ENCODE results near the gene UBLCP1.
"Not testable (repeated sequence)": the region's sequence is repeated elsewhere in the genome, so short reads cannot be mapped to it uniquely, and the experiment has no call there.

Gene UBLCP1

DNA sequence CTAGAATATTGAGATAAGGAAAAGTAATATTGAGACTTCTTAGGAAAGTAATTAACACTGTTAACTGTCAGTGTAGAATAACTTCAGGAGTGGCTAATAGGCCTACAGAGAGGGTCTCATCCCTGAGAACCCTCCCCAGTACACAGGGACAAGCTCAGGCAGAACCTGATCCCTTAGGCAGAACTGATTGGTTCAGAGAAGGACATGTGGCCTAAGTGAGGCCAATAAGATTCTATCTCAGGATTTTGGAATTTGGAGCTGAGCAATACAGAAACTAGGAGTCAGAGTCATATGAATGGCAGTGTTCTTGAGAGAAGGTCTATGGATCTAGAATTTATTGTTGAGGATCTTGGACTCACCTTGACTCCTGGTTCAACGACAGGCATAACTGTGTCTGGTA lies 10.9 kb upstream of the UBLCP1 start:
- no peak for DNase-seq (ENCODE audit: low read depth)

GRCh38 chr5:159257007-159257406 lies 6.1 kb upstream of the UBLCP1 start:
- DNase-seq (ENCODE audit: low read depth) = no peak

DNA sequence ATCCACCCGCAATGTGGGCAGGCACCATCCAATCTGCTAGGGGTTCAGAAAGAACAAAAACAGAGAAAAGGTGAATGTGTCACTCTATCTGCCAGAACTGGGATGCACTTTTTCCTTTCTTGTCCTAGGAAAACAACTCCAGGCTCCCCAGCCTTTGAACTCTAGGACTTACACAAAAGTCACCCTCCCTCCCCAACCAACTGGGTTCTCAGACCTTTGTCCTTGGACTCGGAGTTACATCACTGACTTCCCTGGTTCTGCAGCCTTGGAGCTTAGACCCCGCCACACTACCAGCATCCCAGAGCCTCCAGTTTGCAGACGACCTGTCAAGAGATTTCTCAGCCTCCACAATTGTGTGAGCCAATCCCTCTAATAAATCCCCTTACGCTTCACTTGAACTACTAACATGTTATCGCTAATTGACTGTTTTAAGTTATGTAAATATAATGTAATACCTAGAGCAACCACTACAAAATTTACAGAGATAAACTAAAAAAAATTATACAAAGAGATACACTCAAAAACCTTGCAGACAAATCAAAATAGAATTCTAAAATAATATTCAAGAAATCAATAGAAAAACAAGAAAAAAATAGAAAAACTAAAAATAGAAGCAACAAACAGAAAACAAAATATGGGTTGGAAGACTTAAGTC lies 5.3 kb upstream of the UBLCP1 start:
- DNase-seq (ENCODE audit: low read depth) = no peak

- DNase-seq (ENCODE audit: low read depth) = no peak
These were observed 4.7 kb upstream of the UBLCP1 start for GRCh38 chr5:159258361-159258760.

- DNase-seq (ENCODE audit: low read depth) = not testable (repeated sequence)
These were observed 2.9 kb upstream of the UBLCP1 start for GRCh38 chr5:159260212-159260611.

DNA sequence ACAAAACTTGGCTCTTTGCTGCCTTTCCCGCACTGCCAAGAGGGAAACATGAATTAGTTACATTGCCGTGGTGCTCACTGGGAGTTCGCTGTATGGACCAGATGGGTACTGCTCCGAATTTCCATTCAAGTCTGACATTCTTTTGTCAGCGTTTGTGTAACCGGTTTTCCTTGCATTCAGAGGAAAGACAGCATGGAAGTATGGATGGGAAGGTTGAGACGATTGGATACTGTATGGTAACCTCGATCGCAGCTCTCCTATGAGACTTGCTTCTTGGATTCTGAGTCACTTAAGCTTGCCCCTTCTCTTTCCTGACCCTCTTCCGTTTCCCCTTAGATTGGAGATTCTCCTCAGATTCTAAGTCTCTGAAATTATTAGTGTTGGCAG lies 625 bp upstream of the UBLCP1 start:
- no peak for DNase-seq (ENCODE audit: low read depth)

GRCh38 chr5:159263569-159263905 lies 447 bp downstream of the UBLCP1 start:
- DNase-seq (ENCODE audit: low read depth) = no peak

GRCh38 chr5:159266764-159267163 lies 3.7 kb downstream of the UBLCP1 start:
- DNase-seq (ENCODE audit: low read depth) = not testable (repeated sequence)

DNA sequence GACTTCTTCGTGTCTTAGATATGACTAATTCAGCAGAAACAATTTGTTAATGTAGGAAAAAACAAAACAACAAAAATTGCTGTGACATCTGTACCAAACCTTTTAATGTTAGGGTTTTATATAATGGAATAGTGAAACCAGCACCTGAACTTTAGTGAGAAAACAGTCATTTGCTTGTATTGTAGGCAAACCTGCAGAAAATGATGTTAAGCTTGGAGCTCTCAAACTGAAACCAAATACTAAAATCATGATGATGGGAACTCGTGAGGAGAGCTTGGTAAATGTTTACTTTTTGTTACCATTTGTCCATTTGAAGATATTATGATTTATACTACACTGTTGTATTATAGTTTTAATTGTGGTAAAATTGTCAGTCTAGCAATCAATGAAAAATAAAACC lies 6.6 kb downstream of the UBLCP1 start:
- no peak for DNase-seq (ENCODE audit: low read depth)

GRCh38 chr5:159273923-159274322 lies 10.8 kb downstream of the UBLCP1 start:
- DNase-seq (ENCODE audit: low read depth) = no peak

DNA sequence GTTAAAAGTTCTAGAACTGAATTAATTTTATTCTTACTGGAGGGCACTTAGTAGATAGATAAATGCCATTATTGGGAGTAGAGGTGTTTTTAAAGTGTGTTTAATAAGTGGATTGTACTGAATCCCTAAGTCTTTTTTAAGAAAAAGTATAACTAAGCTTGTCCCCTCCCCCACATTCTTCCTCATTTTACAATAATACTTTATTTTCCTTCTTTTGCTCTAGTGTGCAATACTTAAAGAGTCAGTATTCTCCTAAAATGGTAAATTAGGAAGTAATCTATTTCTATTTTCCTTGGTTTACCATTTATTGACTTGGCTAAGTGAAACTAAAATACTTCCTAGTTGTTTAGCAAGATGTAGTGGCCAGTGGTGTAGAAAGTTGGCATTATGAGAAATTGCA lies 11.6 kb downstream of the UBLCP1 start:
- DNase-seq (ENCODE audit: low read depth) = no peak

- no peak for DNase-seq (ENCODE audit: low read depth)
These were observed 23.4 kb downstream of the UBLCP1 start for GRCh38 chr5:159286420-159287035.

DNA sequence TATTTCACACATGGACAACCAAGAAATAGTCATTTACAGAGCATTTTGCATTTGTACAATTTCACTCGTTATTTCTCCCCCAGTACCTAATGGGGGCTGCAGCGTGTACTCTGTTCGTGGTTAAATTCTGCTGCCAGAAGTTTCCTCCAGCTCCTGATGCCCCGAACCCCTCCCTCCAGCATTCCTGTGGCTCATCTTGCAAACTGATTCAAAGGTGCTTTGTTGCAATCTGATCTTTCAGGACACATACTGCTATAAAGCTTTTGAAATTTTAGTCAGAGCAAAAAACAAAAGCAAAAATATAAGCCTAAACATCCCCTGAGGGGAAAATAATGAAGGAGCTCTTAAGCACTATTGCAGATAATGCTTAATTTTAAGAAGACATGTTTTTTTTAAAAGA lies 27.7 kb downstream of the UBLCP1 start:
- no peak for DNase-seq (ENCODE audit: low read depth)

DNA sequence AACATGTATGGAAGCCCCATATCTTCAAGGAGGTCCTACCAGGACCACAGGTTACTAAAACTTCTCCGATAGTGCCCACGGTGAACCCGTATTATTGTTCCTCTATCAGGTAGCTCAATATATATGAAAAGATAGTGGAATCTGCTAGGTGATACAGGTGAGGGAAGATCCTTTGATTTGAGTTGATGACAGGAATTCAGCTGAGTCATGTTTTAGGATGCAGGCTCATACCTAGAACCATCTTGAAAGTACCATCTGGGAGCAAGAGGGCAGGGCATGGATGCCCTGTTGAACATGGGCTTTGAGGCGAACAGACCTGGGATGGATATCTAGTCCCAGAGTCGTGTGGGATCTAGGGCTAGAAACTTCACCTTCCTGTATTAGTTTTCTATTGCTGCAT lies 31.8 kb downstream of the UBLCP1 start:
- no peak for DNase-seq (ENCODE audit: low read depth)

DNA sequence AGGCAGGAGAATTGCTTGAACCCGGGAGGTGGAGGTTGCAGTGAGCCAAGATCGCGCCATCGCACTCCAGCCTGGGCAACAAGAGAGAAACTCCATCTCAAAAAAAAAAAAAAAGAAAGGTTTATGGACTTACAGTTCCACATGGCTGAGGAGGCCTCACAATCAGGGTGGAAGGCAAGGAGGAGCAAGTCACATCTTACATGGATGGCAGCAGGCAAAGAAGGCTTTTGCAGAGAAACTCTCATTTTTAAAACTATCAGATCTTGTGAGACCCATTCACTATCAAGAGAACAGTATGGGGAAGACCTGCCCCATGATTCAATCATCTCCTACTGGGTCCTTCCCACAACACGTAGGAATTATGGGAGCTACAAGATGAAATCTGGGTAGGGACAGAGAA lies 34.2 kb downstream of the UBLCP1 start:
- DNase-seq (ENCODE audit: low read depth) = not testable (repeated sequence)

- DNase-seq (ENCODE audit: low read depth) = no peak
These were observed 38.4 kb downstream of the UBLCP1 start for GRCh38 chr5:159301466-159301865.

DNA sequence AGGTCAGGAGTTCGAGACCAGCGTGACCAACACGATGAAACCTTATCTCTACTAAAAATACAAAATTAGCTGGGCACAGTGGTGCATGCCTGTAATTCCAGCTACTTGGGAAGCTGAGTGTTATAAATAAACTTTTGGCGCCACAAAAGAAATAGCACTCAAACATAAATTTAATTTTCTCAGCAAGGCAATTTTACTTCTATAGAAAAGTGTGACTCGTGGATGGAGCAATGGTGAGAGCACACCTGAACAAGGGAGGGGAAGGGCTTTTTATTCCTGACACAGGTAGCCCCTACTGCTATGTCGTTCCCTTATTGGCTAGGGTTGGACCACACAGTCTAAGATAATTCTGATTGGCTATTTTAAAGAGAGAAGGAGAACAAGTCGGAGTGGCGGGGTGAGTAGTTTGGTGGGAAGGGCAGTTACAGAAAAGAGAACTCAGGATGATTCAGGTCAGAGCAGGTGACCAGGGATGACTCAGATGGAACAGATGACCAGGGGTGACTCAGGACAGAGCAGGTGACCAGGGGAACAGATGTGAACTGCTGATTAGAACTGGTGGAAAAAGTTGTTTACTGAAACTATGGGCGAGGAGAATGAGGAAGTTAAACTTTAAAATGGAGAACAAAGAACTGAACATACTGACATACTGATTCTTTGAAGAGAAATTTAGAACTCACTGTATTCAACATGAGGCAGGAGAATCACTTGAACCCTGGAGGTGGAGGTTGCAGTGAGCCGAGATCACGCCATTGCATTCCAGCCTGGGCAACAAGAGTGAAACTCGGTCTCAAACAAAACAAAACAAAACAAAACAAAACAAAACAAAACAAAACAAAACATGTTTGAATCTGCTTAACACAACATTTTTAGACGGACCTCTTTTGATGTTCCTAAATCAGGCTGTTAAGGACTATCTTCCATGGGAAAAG lies 39.1 kb downstream of the UBLCP1 start:
- not testable (repeated sequence) for DNase-seq (ENCODE audit: low read depth)

DNA sequence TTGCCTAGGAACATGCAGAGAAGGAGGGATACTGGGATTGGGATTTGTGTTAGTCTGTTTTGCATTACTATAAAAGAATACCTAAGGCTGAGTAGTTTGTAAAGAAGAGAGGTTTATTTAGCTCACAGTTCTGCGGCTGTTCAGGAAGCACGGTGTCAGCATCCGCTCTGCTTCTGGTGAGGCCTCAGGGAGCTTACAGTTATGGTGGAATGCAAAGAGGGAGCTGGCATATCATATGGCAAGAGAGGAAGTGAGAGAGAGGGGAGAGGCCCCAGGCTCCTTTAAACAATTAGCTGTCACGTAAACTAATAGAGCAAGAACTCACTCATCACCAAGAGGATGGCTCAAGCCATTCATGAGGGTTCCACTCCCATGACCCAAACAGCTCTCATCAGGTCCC lies 40.2 kb downstream of the UBLCP1 start:
- DNase-seq (ENCODE audit: low read depth) = no peak

GRCh38 chr5:159304961-159305595 lies 42.0 kb downstream of the UBLCP1 start:
- no peak for DNase-seq (ENCODE audit: low read depth)

GRCh38 chr5:159309689-159310433 lies 46.8 kb downstream of the UBLCP1 start:
- no peak for DNase-seq (ENCODE audit: low read depth)

- DNase-seq (ENCODE audit: low read depth) = no peak
These were observed 47.4 kb downstream of the UBLCP1 start for GRCh38 chr5:159310511-159310910.

DNA sequence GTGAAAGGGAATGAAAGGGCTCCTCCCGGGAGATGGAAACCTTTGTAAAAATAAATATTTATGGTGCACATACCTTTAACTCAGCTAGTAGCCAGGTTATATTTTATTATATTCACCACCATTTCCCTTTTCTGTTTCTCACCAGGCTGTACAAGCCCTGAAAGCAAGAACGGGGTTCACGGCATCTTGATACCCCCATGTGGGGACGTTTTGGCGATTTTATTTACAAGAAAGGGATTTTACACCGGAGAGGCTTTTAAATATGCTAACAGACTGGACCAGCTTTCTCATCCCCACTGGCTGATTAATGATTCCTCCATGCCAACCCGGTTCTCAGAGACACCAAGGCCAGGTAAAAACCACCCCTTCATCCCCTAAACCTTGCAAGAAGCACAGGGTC lies 48.0 kb downstream of the UBLCP1 start:
- no peak for DNase-seq (ENCODE audit: low read depth)

Data from stimulated activated CD8-positive, alpha-beta memory T cell treated with anti-CD3 and anti-CD28 coated beads, Interleukin-15, amount 100 ng/mL, for 1 hour (primary cell).